SU-DHL-6 (cell line): ENCODE results near the gene ARL15.

Experiments
- EZH2phosphoT487 ChIP-seq: fragments of 200-600 bp; sonication (generic), shearing (Covaris generic); conservative IDR thresholded peaks from 2 replicates; pipeline ENCODE4 v1.6.1; 2018; ENCODE audit warnings: mild to moderate bottlenecking, antibody characterized with exemption, low read length, moderate library complexity, mixed read lengths
- TF ChIP-seq, protein P1 (sequence below): fragments of 200-600 bp; sonication (generic); IDR thresholded peaks from one replicate; pipeline ENCODE4 v1.5.1; 2017; ENCODE audit warnings: antibody characterized with exemption, mild to moderate bottlenecking, low read length, moderate library complexity; ENCODE audit not compliant: insufficient read depth, poor library complexity, severe bottlenecking

DNA sequence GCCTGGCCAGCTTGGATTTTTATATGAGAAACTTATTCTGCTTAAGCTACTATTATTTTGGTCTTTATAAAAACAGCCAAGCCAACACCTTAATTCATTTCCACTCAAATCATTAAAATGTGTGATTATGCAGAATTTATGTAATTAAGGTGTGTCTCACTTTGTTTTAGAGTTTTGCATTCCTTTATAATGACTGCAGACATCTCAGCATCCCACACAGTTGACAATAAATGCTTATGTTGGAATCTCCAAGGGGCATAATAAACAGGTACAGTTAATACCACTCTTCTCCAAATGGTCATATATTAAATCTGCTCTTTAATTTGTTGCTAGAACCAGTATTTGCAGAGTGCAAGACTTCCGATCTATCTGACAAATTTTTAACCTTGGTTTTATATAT is 34.3 kb downstream of the ARL15 start:
- TF ChIP-seq, protein P1, sequence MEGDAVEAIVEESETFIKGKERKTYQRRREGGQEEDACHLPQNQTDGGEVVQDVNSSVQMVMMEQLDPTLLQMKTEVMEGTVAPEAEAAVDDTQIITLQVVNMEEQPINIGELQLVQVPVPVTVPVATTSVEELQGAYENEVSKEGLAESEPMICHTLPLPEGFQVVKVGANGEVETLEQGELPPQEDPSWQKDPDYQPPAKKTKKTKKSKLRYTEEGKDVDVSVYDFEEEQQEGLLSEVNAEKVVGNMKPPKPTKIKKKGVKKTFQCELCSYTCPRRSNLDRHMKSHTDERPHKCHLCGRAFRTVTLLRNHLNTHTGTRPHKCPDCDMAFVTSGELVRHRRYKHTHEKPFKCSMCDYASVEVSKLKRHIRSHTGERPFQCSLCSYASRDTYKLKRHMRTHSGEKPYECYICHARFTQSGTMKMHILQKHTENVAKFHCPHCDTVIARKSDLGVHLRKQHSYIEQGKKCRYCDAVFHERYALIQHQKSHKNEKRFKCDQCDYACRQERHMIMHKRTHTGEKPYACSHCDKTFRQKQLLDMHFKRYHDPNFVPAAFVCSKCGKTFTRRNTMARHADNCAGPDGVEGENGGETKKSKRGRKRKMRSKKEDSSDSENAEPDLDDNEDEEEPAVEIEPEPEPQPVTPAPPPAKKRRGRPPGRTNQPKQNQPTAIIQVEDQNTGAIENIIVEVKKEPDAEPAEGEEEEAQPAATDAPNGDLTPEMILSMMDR = no peak
- no peak for TF ChIP-seq EZH2phosphoT487
